8988T (cell line): ENCODE measurements around the gene GOLGA6C.
"Not testable (repeated sequence)": the region's sequence is repeated elsewhere in the genome, so short reads cannot be mapped to it uniquely, and the experiment has no call there.

ENCODE experiments used
- DNase-seq: peaks from one replicate; pipeline ENCODE4 v3.0.0; 2011

Gene GOLGA6C

DNA sequence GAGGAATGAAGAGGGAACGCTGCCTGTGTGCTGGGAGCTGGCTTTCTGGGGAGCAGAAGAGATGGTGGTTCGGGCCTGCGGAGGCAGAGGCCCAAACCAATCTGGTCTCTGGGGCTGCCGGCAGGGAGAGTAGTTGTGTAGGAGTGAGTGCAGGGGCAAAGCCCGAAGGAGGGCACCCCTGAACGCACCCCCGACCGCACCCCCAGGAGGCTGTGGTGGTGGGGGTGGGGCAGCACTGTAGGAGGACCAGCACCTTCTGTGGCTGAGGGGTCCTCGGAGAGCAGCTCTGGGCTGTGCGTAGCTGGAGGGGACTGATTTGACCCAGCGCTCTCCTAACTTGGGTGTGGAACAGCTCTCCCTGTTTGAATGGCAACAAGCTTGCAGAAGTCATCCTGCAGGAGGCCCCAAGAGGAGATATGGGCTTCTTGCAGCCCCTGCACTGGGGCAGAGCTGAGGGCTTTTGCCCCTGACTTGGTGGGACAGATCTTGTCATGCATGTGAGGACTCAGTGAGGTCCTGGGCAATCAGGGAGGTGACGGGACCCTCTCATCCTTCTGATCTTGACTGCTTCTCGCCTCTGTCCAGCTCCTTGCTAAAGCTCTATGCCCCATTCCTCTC lies 30.4 kb upstream of the GOLGA6C start:
- DNase-seq = peak; percentile 8

- peak; percentile 3 for DNase-seq
These were observed 29.3 kb upstream of the GOLGA6C start for GRCh38 chr15:75228787-75229186.

GRCh38 chr15:75229191-75230015 lies 28.7 kb upstream of the GOLGA6C start:
- peak; percentile 17 for DNase-seq

DNA sequence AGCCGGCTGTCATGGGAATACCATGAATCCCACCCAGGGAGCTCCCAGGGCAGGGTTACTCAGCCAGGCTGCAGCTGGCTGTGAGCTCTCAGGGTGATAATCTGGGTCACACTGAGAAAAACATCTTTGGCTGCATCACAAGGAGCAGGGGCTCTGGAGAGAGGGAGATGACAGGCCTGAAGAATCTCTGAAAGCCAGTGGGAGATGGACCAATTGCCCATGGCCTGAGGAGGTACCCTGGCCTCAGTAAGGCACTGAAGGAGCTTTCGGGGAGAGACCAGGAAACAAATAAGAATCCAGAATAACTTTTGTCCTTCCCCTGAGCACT lies 28.2 kb upstream of the GOLGA6C start:
- peak; percentile 2 for DNase-seq

- peak; percentile 8 for DNase-seq
These were observed 27.4 kb upstream of the GOLGA6C start for GRCh38 chr15:75230551-75231371.

GRCh38 chr15:75231836-75232235 lies 26.3 kb upstream of the GOLGA6C start:
- DNase-seq = no peak

GRCh38 chr15:75232252-75232813 lies 25.8 kb upstream of the GOLGA6C start:
- DNase-seq = peak; percentile 4

GRCh38 chr15:75232826-75233503 lies 25.2 kb upstream of the GOLGA6C start:
- DNase-seq = peak; percentile 7

GRCh38 chr15:75233504-75234190 lies 24.5 kb upstream of the GOLGA6C start:
- DNase-seq = peak; percentile 7

- DNase-seq = peak; percentile 5
These were observed 23.8 kb upstream of the GOLGA6C start for GRCh38 chr15:75234191-75234810.

DNA sequence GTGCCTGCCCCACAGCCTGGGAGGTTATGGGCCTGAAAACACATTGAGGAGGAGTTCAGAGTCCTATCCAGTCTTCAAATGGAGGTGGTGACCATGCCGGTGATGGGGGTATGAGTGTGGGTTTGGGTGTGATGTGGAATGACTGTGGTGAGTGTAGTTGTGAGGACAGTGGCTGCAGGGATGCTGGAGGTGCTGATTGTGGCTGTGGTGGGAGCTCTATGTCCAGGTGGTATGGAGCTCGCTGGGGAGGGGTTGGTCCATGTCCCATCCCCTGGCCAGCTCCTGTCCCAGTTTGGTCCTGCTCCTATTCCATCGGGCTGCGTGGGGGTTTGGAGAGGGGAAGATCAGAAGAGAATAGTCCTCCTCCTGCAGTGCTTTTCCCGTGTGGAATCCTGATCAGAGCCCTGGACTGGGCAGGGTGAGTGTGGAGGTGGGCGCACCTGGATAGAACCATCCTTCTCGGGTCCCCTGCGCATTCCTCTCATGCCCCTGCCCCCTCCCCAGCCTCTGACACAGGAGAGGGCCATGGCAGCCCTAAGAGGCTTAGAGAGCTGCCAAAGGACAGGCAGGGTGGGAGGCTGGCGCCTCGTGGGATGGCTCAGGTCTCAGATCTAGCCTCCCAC lies 23.0 kb upstream of the GOLGA6C start:
- DNase-seq = peak; percentile 5

DNA sequence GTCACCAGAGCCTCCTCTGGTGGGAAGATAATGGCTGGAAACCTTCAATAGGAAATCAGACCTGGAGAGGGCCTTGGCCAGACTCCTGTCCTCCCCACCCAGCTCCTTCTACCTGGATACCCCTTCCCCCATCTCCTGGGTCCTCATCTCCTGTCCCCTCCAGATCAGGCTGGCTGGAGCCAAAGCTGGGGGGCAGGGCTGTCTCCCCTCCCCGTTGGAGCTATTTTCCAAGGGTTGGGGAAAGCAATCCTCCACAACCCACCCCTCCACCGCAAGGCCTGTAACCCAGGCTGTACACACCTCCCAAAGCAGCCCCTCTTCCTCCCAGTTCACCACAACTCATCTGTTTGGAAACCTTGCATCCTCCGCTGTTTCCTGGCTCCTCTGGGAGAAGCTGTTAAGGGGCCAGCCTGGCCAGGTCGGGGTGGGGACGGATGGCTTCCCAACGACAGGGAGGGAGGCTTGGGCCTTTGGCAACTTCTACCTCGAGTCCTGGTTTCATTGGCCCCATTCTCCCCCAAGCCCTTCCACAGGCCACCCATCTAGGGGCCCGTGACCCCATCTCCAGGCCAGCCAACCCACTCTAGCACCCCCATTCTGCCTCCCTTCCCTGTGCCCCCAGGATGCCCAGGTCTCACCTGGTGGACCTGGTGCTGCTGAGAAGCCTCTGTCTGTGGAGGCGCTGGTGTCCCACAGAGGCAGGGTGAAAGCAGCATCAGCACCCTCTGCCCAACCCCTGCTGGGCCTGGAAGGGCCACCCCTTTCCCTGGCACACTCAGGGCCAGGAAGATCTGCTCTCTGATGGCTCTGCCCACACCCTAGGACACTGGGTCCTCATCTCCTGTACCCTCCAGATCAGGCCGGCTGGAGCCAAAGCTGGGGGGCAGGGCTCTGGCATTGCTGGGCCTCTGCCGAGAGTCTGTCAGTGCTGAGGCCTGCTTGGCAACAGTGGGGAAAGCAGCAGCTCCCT lies 22.1 kb upstream of the GOLGA6C start:
- DNase-seq = peak; percentile 3

DNA sequence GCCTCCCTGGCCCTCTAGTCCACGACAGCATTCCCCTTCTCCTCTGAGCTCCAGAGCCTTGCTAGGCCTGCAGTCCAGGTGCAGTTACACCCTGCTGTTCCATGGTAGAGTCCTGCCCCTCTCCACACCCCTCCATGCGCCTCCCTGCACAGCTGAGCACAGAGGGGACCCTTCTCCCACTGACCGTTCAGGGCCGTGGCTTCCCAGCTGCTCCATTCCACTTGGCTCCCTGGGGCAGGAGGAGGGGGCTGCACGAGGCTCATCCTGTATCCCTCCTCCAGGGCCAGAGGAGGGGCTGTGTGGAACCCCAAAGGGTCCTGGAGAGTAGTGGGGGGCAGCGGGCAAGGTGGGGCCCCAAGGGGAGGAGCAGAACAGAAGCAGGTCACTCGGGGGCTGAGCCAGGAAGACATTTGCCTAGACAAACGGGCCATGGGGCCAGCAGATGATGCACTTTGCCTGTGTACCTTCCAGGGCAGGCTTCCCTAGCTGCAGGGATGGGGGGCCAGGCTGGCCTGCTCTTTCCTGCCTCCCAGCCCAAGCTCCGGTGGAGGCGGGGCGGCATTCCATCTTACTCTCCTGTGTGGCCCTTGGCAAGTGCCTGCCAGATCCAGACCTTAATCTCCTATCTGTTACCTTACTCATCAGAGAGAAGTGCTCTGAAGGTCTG lies 20.7 kb upstream of the GOLGA6C start:
- no peak for DNase-seq

GRCh38 chr15:75238150-75238549 lies 20.0 kb upstream of the GOLGA6C start:
- DNase-seq = no peak

- not testable (repeated sequence) for DNase-seq
These were observed 12.4 kb upstream of the GOLGA6C start for GRCh38 chr15:75245741-75246140.

GRCh38 chr15:75248991-75249390 lies 9.1 kb upstream of the GOLGA6C start:
- DNase-seq = not testable (repeated sequence)

DNA sequence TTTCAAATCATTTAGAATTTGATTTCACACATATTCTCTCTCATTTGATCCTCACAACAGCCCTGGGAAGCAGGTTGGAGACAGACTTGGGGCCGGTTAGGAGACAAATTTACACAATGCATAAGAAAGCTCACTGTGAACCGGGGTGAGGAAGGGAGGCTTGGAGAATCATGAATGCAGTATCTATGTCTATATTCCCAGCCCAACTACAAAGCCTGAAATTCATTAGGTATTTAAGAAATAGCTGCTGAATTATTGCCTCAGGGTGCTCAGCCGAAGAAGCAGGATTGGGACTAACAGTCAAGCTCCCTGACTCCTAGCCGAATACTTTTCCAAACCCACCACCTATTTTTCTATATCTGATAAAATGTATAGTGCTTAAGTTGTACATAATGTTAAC lies 8.4 kb upstream of the GOLGA6C start:
- DNase-seq = no peak

DNA sequence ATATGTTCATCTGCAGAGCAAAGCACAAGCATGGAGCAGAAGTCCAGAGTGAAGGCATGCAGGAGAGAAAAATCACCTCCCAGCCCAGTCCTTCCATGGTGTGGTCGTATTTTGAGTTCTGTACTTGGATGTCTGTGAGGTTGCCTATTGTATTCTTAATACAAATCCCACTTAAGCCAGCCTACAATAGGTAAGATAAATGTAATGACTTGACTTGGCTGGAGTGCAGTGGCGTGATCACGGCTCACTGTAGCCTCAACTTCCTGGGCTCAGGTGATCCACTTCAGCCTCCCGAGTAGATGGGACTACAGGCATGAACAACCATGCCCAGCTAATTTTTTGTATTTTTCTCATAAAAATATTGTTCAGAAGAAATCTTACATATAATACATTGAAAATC lies 6.8 kb upstream of the GOLGA6C start:
- not testable (repeated sequence) for DNase-seq

- not testable (repeated sequence) for DNase-seq
These were observed 5.8 kb upstream of the GOLGA6C start for GRCh38 chr15:75252285-75252684.
